Measurements from ENCODE around the gene FXYD4.

GRCh38 chr10:43402176-43402575 is 30.7 kb downstream of the FXYD4 start:
- no peak for TF ChIP-seq CTCF (IDR thresholded peaks at IDR 0.05)
- TF ChIP-seq POLR2A (IDR thresholded peaks at IDR 0.05): no peak

All from sigmoid colon (tissue), 3 donors.